GOT3 (cell line): ENCODE measurements around the gene WHRN.

Experiments used
- DNase-seq: peaks from one replicate; lab custom pipeline; 2025; ENCODE audit warnings: mixed read lengths; lab: John Stamatoyannopoulos, UW

WHRN gene

GRCh38 chr9:114505187-114506081 lies at the start of gene WHRN:
Gene WHRN (minus strand): TSS chr9:114505473. CDS start chr9:114504801, 672 bp downstream.
- DNase-seq, result peak; percentile 69

- no peak for DNase-seq
These were observed 47.9 kb upstream of the WHRN start for GRCh38 chr9:114553202-114553601.

GRCh38 chr9:114552706-114553105 lies 47.4 kb upstream of the WHRN start:
- DNase-seq, result no peak

GRCh38 chr9:114551750-114552685 lies 46.7 kb upstream of the WHRN start:
- no peak for DNase-seq

GRCh38 chr9:114549697-114550330 lies 44.5 kb upstream of the WHRN start:
- no peak for DNase-seq

- no peak for DNase-seq
These were observed 41.6 kb upstream of the WHRN start for GRCh38 chr9:114546851-114547250.

- DNase-seq, result no peak
These were observed 39.8 kb upstream of the WHRN start for GRCh38 chr9:114545055-114545454.

GRCh38 chr9:114539701-114540380 lies 34.6 kb upstream of the WHRN start:
- DNase-seq, result no peak

GRCh38 chr9:114538241-114538640 lies 33.0 kb upstream of the WHRN start:
- no peak for DNase-seq

GRCh38 chr9:114532561-114533237 lies 27.4 kb upstream of the WHRN start:
- no peak for DNase-seq

- no peak for DNase-seq
These were observed 24.0 kb upstream of the WHRN start for GRCh38 chr9:114529285-114529684.

GRCh38 chr9:114526807-114527206 lies 21.5 kb upstream of the WHRN start:
- no peak for DNase-seq

- no peak for DNase-seq
These were observed 20.2 kb upstream of the WHRN start for GRCh38 chr9:114525513-114525912.

- no peak for DNase-seq
These were observed 19.0 kb upstream of the WHRN start for GRCh38 chr9:114524247-114524681.

- DNase-seq, result no peak
These were observed 17.6 kb upstream of the WHRN start for GRCh38 chr9:114522847-114523246.

- DNase-seq, result no peak
These were observed 17.0 kb upstream of the WHRN start for GRCh38 chr9:114522286-114522685.

- no peak for DNase-seq
These were observed 16.6 kb upstream of the WHRN start for GRCh38 chr9:114521846-114522245.

GRCh38 chr9:114518599-114519022 lies 13.3 kb upstream of the WHRN start:
- no peak for DNase-seq

- DNase-seq, result no peak
These were observed 12.8 kb upstream of the WHRN start for GRCh38 chr9:114518120-114518519.

GRCh38 chr9:114516913-114517312 lies 11.6 kb upstream of the WHRN start:
- no peak for DNase-seq

GRCh38 chr9:114515528-114515927 lies 10.3 kb upstream of the WHRN start:
- no peak for DNase-seq
